OCI-M1 (cell line): Measurements from ENCODE around the gene SYDE2.
A peak's percentile ranks its signal among the peaks of the same experiment; 100 is the strongest.

Experiments
- DNase-seq: peaks from one replicate; lab custom pipeline; 2025; lab: John Stamatoyannopoulos, UW

Gene SYDE2

DNA sequence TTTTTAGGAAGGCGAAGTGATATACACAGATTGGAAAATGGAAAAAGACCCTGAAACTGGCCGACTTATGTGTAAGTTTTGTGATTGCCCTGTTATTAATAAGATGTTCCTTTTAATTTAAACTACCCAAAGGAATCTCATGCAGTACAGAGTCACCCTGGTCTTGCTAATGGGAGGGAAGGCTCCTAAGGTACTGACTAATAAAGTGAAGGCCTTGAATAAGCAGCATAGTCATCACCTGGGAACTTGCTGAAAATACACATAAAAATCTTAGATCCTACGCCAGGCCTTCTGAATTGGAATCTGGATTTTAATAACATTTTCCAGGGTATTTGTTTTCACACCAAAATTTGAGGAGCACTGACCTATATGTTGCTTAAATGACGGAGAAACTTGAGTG, 79.1 kb downstream of the SYDE2 start:
- DNase-seq, result no peak

DNA sequence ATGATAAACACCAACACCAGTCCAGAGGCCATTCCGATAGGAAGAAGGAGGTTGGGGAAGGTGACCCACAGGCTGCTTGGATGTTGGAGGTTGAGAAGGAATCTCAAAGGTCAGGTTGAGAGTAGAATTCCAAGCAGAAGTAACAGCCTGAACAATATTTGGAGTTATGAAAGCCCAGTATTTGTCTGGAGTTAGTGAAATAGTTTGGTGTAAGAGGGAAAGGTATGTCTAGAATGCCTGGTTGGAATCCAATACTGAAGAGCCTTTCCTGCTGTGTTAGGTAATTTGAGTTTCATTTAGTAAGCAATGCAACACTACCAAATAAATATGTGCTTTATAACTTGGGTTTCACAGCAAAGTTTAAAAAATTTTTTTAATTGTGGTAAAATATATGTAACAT, 82.1 kb downstream of the SYDE2 start:
- no peak for DNase-seq

DNA sequence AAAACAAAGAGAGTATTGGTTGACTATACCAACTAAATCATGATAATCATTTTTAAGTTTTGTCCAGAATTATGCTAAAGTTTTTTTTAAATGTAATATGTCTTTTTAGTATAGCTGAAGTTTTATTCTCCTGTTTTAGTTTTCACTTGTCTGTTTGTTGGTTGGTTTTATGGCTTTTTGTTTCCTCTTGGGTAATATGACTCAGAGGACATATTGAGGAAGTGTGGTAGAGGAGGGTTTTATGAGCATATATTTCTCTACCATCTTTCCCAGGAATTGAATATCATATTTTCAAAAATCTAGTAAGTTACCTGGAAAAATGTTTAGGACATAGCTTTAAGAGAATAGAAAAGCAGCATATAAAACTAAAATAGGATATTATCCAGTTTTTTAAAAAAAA, 84.0 kb downstream of the SYDE2 start:
- peak; percentile 37 for DNase-seq

DNA sequence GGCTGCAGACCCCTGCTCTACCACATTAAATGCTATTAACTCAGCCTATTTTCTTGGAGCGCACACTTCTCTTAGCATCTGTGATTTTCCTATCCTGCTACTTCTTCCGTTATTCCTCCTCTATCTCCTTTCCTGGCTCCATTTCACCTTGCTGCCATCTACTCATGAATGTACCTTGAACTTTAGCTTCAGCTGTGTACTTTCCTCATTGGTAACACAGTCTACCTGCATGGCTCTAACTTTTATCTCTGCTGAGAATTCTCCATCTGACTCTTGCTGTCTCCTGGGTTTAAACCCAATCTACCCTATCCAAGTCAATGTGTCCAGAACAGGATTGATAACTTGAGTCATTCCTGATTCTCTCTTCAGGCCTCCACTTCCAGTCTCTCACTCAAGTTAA, 84.9 kb downstream of the SYDE2 start:
- DNase-seq, result no peak

DNA sequence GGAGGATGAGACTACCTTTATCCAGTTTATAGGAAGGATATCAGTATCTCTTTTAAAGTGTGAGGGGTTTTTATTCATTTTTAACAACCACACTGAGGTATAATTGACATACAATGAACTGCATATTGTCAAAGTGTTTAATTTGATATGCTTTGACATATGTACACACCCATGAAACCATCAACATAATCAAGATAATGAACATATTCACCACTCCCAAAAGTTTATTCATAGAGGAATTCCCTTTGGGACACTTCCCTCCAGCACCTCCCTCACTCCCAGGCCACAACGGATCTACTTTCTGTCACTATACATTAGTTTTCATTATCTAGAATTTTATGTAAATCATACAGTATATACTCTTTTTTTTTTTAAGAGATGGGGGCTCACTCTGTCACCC, 89.1 kb downstream of the SYDE2 start:
- DNase-seq, result no peak

DNA sequence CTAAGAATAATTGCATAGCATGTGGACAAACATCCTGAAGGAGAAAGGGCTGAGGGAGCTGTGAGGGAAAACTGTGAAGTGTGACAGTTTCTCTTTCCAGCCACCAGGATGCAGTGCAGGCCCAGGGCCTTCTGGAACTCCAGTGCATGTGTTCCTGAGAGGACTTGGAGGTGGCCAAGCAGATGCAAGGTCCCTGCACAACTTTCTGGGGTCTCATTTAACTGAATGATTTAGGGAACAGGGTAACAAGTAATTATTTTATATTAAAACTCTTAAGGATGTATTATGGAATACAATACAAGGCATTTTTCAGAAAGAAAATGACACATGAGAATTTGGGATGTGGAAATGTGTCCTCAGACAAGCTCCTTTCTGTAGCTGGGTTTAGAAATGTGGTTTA, 91.3 kb downstream of the SYDE2 start:
- DNase-seq, result peak; percentile 79
